ENCODE data around the gene KCNH4. TPM values are rescaled to one million over a fixed set of nuclear protein-coding genes. Genes with fewer than 3 reads are reported as not detected.

Gene KCNH4
- total RNA-seq, 1 experiment from 2014 or later = 0.24 TPM

GRCh38 chr17:42179911-42180410 lies 981 bp downstream of the KCNH4 start (continued):
- TF ChIP-seq, protein P1, sequence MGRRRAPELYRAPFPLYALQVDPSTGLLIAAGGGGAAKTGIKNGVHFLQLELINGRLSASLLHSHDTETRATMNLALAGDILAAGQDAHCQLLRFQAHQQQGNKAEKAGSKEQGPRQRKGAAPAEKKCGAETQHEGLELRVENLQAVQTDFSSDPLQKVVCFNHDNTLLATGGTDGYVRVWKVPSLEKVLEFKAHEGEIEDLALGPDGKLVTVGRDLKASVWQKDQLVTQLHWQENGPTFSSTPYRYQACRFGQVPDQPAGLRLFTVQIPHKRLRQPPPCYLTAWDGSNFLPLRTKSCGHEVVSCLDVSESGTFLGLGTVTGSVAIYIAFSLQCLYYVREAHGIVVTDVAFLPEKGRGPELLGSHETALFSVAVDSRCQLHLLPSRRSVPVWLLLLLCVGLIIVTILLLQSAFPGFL (CRISPR knock-in tag; IDR thresholded peaks at IDR 0.05; ENCODE audit: borderline replicate concordance) = 0 out of 2 replicates have a peak, but pooled peaks have one; percentile 59
- peak; percentile 68 for TF ChIP-seq TEAD1 (CRISPR knock-in tag; IDR thresholded peaks at IDR 0.05)
- no peak for TF ChIP-seq KAT7 (CRISPR knock-in tag; IDR thresholded peaks at IDR 0.05; ENCODE audit: borderline replicate concordance)
- no peak for TF ChIP-seq HMGA2 (CRISPR knock-in tag; IDR thresholded peaks at IDR 0.05)
- TF ChIP-seq NR2C2 (CRISPR knock-in tag; IDR thresholded peaks at IDR 0.05) = no peak
- peak; percentile 54; the same call in 1 of the 2 replicates for TF ChIP-seq CREM (CRISPR knock-in tag; IDR thresholded peaks at IDR 0.05)
- peak; percentile 73; the same call in 1 of the 2 replicates for TF ChIP-seq TEAD4 (CRISPR knock-in tag; IDR thresholded peaks at IDR 0.05)
- 0 out of 2 replicates have a peak, but pooled peaks have one; percentile 68 for TF ChIP-seq MYBL2 (CRISPR knock-in tag; IDR thresholded peaks at IDR 0.05)
- TF ChIP-seq ZNF232 (CRISPR knock-in tag; IDR thresholded peaks at IDR 0.05) = peak; percentile 89
- TF ChIP-seq, protein P2, sequence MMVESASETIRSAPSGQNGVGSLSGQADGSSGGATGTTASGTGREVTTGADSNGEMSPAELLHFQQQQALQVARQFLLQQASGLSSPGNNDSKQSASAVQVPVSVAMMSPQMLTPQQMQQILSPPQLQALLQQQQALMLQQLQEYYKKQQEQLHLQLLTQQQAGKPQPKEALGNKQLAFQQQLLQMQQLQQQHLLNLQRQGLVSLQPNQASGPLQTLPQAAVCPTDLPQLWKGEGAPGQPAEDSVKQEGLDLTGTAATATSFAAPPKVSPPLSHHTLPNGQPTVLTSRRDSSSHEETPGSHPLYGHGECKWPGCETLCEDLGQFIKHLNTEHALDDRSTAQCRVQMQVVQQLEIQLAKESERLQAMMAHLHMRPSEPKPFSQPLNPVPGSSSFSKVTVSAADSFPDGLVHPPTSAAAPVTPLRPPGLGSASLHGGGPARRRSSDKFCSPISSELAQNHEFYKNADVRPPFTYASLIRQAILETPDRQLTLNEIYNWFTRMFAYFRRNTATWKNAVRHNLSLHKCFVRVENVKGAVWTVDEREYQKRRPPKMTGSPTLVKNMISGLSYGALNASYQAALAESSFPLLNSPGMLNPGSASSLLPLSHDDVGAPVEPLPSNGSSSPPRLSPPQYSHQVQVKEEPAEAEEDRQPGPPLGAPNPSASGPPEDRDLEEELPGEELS (CRISPR knock-in tag; IDR thresholded peaks at IDR 0.05) = peak; percentile 77; the same call in 1 of the 2 replicates
- peak; percentile 88; the same call in 1 of the 2 replicates for TF ChIP-seq TP53 (CRISPR knock-in tag; IDR thresholded peaks at IDR 0.05)
- no peak for TF ChIP-seq GRHL2 (CRISPR knock-in tag; IDR thresholded peaks at IDR 0.05; ENCODE audit: insufficient replicate concordance, severe bottlenecking)
- TF ChIP-seq, protein P3, sequence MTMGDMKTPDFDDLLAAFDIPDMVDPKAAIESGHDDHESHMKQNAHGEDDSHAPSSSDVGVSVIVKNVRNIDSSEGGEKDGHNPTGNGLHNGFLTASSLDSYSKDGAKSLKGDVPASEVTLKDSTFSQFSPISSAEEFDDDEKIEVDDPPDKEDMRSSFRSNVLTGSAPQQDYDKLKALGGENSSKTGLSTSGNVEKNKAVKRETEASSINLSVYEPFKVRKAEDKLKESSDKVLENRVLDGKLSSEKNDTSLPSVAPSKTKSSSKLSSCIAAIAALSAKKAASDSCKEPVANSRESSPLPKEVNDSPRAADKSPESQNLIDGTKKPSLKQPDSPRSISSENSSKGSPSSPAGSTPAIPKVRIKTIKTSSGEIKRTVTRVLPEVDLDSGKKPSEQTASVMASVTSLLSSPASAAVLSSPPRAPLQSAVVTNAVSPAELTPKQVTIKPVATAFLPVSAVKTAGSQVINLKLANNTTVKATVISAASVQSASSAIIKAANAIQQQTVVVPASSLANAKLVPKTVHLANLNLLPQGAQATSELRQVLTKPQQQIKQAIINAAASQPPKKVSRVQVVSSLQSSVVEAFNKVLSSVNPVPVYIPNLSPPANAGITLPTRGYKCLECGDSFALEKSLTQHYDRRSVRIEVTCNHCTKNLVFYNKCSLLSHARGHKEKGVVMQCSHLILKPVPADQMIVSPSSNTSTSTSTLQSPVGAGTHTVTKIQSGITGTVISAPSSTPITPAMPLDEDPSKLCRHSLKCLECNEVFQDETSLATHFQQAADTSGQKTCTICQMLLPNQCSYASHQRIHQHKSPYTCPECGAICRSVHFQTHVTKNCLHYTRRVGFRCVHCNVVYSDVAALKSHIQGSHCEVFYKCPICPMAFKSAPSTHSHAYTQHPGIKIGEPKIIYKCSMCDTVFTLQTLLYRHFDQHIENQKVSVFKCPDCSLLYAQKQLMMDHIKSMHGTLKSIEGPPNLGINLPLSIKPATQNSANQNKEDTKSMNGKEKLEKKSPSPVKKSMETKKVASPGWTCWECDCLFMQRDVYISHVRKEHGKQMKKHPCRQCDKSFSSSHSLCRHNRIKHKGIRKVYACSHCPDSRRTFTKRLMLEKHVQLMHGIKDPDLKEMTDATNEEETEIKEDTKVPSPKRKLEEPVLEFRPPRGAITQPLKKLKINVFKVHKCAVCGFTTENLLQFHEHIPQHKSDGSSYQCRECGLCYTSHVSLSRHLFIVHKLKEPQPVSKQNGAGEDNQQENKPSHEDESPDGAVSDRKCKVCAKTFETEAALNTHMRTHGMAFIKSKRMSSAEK (CRISPR knock-in tag; IDR thresholded peaks at IDR 0.05; ENCODE audit: borderline replicate concordance) = no peak
- TF ChIP-seq ETV6 (CRISPR knock-in tag; IDR thresholded peaks at IDR 0.05) = no peak
- 0 out of 2 replicates have a peak, but pooled peaks have one; percentile 47 for TF ChIP-seq IRF1 (CRISPR knock-in tag; IDR thresholded peaks at IDR 0.05)
- TF ChIP-seq RORB (CRISPR knock-in tag; IDR thresholded peaks at IDR 0.05) = no peak
- 0 out of 2 replicates have a peak, but pooled peaks have one; percentile 23 for TF ChIP-seq ERG (CRISPR knock-in tag; IDR thresholded peaks at IDR 0.05)
- no peak for TF ChIP-seq NFATC4 (CRISPR knock-in tag; IDR thresholded peaks at IDR 0.05)
- no peak for TF ChIP-seq ZNF317 (CRISPR knock-in tag; IDR thresholded peaks at IDR 0.05; ENCODE audit: borderline replicate concordance, low read depth)
- peak; percentile 96 for TF ChIP-seq NFE2L1 (CRISPR knock-in tag; IDR thresholded peaks at IDR 0.05)
- TF ChIP-seq ELF4 (CRISPR knock-in tag; IDR thresholded peaks at IDR 0.05; ENCODE audit: low read depth) = no peak
- 0 out of 2 replicates have a peak, but pooled peaks have one; percentile 27 for TF ChIP-seq CREB1 (CRISPR knock-in tag; IDR thresholded peaks at IDR 0.05)
- TF ChIP-seq PRDM15 (CRISPR knock-in tag; IDR thresholded peaks at IDR 0.05) = no peak
- TF ChIP-seq, protein P4, sequence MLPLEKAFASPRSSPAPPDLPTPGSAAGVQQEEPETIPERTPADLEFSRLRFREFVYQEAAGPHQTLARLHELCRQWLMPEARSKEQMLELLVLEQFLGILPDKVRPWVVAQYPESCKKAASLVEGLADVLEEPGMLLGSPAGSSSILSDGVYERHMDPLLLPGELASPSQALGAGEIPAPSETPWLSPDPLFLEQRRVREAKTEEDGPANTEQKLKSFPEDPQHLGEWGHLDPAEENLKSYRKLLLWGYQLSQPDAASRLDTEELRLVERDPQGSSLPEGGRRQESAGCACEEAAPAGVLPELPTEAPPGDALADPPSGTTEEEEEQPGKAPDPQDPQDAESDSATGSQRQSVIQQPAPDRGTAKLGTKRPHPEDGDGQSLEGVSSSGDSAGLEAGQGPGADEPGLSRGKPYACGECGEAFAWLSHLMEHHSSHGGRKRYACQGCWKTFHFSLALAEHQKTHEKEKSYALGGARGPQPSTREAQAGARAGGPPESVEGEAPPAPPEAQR (CRISPR knock-in tag; IDR thresholded peaks at IDR 0.05) = no peak
- TF ChIP-seq SMAD4 (CRISPR knock-in tag; IDR thresholded peaks at IDR 0.05) = no peak

Data from WTC11 (cell line).